Right atrium auricular region (tissue), 2 donors: ENCODE measurements around the gene LEPROT. TPM values are rescaled to one million over a fixed set of nuclear protein-coding genes. Genes with fewer than 3 reads are reported as not detected.

ENCODE experiments used
- DNase-seq: peaks from one replicate; pipeline ENCODE4 v3.0.0-alpha.2; 2019; ENCODE audit warnings: low spot score
- H3K27ac ChIP-seq, 2 donors: fragments of 200-600 bp; sonication (generic); 1 replicate in 1 of 2; 2 replicates in 1 of 2; pipeline ENCODE4 v1.5.1; 2016 to 2019
- H3K27me3 ChIP-seq, 2 donors: fragments of 200-600 bp; sonication (generic); one replicate each; pipeline versions ENCODE4 v1.5.1 to v1.6.0; 2017 to 2019
- H3K36me3 ChIP-seq: fragments of 200-600 bp; sonication (generic); one replicate; pipeline ENCODE4 v1.5.1; 2016
- H3K4me1 ChIP-seq, 2 donors: fragments of 200-600 bp; sonication (generic); one replicate each; pipeline versions ENCODE4 v1.5.1 to v1.6.0; 2017 to 2019
- H3K4me3 ChIP-seq, 2 donors: fragments of 200-600 bp; sonication (generic); 1 replicate in 1 of 2; 2 replicates in 1 of 2; pipeline ENCODE4 v1.5.1; 2017 to 2019; ENCODE audit warnings: mild to moderate bottlenecking in 1 of 2, moderate library complexity in 1 of 2
- H3K9me3 ChIP-seq, 2 donors: fragments of 200-600 bp; sonication (generic); one replicate each; pipeline ENCODE4 v1.5.1; 2019
- CTCF ChIP-seq, 2 donors: fragments of 200-600 bp; sonication (generic); IDR thresholded peaks; one replicate each; pipeline ENCODE4 v1.5.1; 2019; ENCODE audit warnings: antibody characterized with exemption in 2 of 2
- total RNA-seq, 2 donors: library from RNA; depleted of rRNA; stranded (reverse); fragments of >200 nt; gene quantifications; one replicate each; pipeline ENCODE4 v1.1.0, GENCODE V29; 2016

The LEPROT gene
- total RNA-seq, 2 donors from 2014 or later: 42.7 to 44.6 TPM

- Histone ChIP-seq H3K4me1 (no peaks in the 10 kb centered on the region), H3K36me3 (peaks cover 16% of the 10 kb centered on the region), H3K9me3 (no peaks in the 10 kb centered on the region), H3K27ac (no peak overlapping the region), H3K27me3 (no peaks in the 10 kb centered on the region), H3K4me3 (no peak overlapping the region)
- DNase-seq: no peak
- no peak for TF ChIP-seq CTCF (IDR thresholded peaks at IDR 0.05)
Measured at GRCh38 chr1:65386439-65386838, 34.0 kb upstream of the LEPROT start.

- H3K27me3 ChIP-seq: no peaks in the 10 kb centered on the region
- no peaks in the 10 kb centered on the region for H3K4me1 ChIP-seq
- H3K27ac ChIP-seq: no peak overlapping the region
- peaks cover 21% of the 10 kb centered on the region for H3K36me3 ChIP-seq
- no peaks in the 10 kb centered on the region for H3K9me3 ChIP-seq
- DNase-seq: no peak
- H3K4me3 ChIP-seq: no peak overlapping the region
- no peak for TF ChIP-seq CTCF (IDR thresholded peaks at IDR 0.05)
Measured at GRCh38 chr1:65387821-65388220, 32.6 kb upstream of the LEPROT start.

GRCh38 chr1:65388908-65389695, 31.4 kb upstream of the LEPROT start:
- no peaks in the 10 kb centered on the region for H3K9me3 ChIP-seq
- H3K4me3 ChIP-seq: no peak overlapping the region
- no peak for DNase-seq
- H3K27ac ChIP-seq: no peak overlapping the region
- TF ChIP-seq CTCF (IDR thresholded peaks at IDR 0.05): no peak
- H3K4me1 ChIP-seq: no peaks in the 10 kb centered on the region
- peaks cover 24% of the 10 kb centered on the region for H3K36me3 ChIP-seq
- no peaks in the 10 kb centered on the region for H3K27me3 ChIP-seq

- no peaks in the 10 kb centered on the region for H3K9me3 ChIP-seq
- H3K4me1 ChIP-seq: no peaks in the 10 kb centered on the region
- no peak for TF ChIP-seq CTCF (IDR thresholded peaks at IDR 0.05)
- no peaks in the 10 kb centered on the region for H3K27me3 ChIP-seq
- no peak for DNase-seq
- peaks cover 31% of the 10 kb centered on the region for H3K36me3 ChIP-seq
- H3K4me3 ChIP-seq: no peak overlapping the region
- no peak overlapping the region for H3K27ac ChIP-seq
Measured at GRCh38 chr1:65392497-65392896, 28.0 kb upstream of the LEPROT start.

- Histone ChIP-seq H3K4me1 (no peaks in the 10 kb centered on the region), H3K36me3 (peaks cover 29% of the 10 kb centered on the region), H3K4me3 (no peak overlapping the region), H3K9me3 (no peaks in the 10 kb centered on the region), H3K27ac (no peak overlapping the region), H3K27me3 (no peaks in the 10 kb centered on the region)
- no peak for TF ChIP-seq CTCF (IDR thresholded peaks at IDR 0.05)
- DNase-seq: no peak
Measured at GRCh38 chr1:65393347-65393746, 27.1 kb upstream of the LEPROT start.

GRCh38 chr1:65393928-65394327, 26.5 kb upstream of the LEPROT start:
- H3K36me3 ChIP-seq: peaks cover 26% of the 10 kb centered on the region
- no peaks in the 10 kb centered on the region for H3K9me3 ChIP-seq
- H3K4me1 ChIP-seq: no peaks in the 10 kb centered on the region
- no peak overlapping the region for H3K27ac ChIP-seq
- no peaks in the 10 kb centered on the region for H3K27me3 ChIP-seq
- no peak overlapping the region for H3K4me3 ChIP-seq
- no peak for TF ChIP-seq CTCF (IDR thresholded peaks at IDR 0.05)
- no peak for DNase-seq
